Activated CD4-positive, CD25-positive, alpha-beta regulatory T cell (primary cell): ENCODE measurements around the gene ZNF107.
"Not testable (repeated sequence)": the region's sequence is repeated elsewhere in the genome, so short reads cannot be mapped to it uniquely, and the experiment has no call there.

ENCODE experiments used
- DNase-seq, 4 experiments: peaks; one replicate each; lab custom pipeline; 2025; lab: John Stamatoyannopoulos, UW

ZNF107 gene

DNA sequence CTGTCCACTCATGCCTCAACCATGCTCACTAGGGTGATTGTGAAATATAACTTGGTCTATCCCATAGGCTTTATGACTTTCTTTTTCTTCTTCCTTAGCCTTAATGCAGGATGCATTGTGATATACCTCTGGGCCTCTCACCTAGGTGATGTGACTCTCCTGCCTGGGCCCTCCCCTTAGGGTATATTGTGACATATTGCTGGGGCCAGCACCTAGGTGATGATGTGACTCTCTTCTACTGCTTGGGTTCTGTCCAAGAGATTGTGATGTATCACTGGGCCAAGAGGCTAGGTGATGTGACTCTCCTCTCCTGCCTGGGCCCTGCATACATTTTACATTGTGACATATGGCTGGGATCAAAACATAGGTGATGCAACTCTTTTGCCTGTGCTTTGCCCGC is 14.7 kb upstream of the ZNF107 start:
- DNase-seq, result no peak

GRCh38 chr7:64651632-64652165 is 14.2 kb upstream of the ZNF107 start:
- no peak for DNase-seq

GRCh38 chr7:64653721-64654401 is 12.1 kb upstream of the ZNF107 start:
- no peak for DNase-seq

DNA sequence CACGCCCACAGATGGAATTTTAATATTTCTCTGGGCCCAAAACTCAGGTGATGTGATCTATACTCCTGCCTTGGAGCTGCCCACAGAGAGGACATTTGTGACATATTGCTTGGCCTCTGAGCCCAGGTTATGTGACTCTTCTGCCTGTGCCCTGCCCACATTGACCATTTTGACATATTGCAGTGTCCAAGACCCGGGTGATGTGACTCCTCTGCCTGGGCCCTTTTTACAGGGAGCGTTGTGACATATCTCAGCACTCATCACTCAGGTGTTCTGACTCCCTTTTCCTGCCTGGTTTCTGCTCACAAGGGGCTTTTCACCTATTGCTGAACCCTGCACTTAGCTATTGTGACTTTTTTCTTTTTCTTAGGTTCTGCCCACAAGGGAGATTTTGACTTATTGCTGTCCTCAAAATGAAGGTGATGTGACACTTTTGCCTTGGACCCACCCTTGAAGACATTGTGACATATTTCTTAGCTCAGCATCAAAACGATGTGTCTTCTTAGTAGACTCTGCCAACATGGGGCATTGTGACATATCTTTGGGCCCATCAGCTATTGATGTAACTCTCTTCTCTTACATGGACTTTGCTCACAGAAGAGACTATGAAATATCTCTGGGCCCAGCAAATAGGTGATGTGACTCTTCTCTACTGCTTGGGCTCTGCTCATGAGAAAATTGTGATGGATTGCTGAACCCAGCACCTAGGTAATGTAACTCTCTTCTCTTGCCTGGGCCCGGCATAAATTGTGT is 11.0 kb upstream of the ZNF107 start:
- DNase-seq, result no peak

GRCh38 chr7:64655811-64656210 is 10.1 kb upstream of the ZNF107 start:
- DNase-seq, result no peak

- DNase-seq, result no peak
These were observed 9.4 kb upstream of the ZNF107 start for GRCh38 chr7:64656489-64656888.

DNA sequence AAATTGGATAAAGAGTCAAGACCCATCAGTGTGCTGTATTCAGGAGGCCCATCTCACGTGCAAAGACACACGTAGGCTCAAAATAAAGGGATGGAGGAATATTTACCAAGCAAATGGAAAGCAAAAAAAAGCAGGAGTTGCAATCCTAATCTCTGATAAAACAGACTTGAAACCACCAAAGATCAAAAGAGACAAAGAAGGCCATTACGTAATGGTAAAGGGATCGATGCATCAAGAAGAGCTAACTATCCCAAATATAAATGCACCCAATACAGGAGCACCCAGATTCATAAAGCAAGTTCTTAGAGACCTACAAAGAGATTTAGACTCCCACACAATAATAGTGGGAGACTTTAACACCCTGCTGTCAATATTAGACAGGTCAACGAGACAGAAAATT is 3.8 kb upstream of the ZNF107 start:
- not testable (repeated sequence) for DNase-seq

DNA sequence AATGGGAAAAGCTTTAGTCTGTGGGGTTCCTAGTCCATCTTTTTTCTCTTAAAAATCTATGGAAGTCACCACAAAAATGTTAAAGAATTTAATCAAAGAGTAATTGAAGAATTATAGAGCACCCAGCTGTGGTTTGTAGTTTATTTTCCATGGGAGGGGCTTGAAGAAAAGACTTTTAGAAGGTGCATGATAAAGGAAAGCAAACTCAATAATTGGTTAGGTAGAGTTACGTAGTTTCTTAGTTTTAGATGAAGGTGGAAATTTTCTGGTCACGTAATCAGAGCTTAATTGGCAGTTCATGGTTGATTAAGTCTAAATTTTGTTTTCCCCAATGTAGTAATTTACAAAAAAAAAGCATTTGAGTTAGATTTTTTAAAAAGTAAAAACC is 724 bp downstream of the ZNF107 start:
- DNase-seq, result no peak

DNA sequence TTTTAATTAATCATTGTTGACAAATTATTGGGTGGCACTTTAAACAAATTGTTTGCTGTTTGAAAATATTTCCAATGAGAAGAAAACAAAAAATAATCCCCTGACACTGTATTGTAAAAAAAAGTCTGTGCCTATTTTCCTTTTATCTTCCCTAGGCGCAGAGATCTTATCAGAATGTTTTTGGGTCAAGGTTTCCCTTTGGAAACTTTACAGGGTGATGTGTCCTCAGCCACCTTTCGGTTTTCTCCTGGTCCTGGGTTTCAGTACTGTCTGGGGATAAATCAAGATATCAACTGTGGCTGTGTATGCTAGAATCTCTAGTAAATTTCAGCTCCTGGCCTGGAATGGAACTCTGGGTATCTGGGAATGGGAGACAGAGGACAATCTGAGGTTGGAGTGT is 1.4 kb downstream of the ZNF107 start:
- DNase-seq, result no peak

DNA sequence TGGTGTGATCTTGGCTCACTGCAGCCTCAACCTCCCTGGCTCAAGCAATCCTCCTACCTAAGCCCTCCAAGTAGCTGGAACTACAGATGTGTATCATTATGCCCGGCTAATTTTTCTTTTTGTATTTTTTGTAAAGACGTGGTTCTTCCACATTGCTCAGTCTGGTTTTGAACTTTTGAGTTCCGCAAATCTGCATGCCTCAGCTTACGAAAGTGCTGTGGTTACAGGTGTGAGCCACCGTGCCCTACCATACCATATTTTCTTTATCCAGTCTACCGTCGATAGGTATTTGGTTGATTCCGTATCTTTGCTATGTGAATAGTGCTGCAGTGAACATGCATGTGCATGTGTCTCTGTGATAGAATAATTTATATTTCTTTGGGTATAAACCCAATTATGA is 6.5 kb downstream of the ZNF107 start:
- no peak for DNase-seq

GRCh38 chr7:64685091-64685490 is 19.2 kb downstream of the ZNF107 start:
- DNase-seq, result no peak

DNA sequence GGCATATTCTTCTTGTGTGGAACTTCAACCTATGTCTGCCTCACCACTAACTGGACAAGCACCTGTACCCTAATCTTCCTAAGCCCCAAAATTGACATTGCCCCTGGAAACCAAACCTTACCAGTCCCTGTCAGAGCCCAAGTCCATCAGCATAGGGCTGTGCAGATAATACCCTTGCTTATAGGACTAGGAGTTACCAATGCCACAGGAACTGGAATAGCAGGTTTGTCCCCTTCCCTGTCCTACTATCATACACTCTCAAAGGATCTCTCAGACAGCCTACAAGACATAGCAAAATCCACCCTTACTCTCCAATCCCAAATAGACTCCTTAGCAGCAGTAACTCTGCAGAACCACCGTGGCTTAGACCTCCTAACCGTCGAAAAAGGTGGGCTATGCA is 19.8 kb downstream of the ZNF107 start:
- no peak for DNase-seq

DNA sequence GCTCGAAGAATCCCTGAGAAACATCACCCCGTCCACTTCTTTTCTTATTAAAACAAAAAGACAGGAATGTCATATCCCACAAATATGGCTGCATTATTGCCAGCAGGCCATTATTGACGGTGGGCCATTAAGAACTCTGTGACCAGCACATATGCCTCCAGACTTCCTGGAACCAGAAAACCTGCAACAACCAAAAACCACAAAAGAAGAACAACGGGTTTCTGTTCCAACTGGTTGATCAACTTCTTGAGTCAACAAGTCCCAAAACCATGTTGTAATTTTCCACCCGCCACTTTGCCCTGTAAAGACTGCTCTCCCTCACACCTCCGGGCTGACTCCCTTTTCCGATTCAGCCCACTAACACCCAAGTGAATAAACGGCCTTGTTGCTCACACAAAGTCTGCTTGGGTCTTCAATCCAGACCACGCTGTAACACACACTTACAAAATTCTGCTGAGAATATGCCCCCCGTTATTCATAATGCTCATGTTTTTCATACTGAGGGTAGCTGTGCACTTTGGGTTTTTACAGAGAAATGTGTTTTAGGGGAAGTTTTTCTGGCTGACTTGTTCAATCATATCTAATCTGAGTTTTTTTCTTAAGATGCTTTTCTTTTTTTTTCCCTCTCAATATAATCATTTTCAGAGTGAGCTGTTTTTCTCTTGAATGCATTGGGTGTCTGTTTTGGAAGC is 20.7 kb downstream of the ZNF107 start:
- DNase-seq, result no peak

- DNase-seq, result no peak
These were observed 21.3 kb downstream of the ZNF107 start for GRCh38 chr7:64687249-64687648.

- no peak for DNase-seq
These were observed 23.1 kb downstream of the ZNF107 start for GRCh38 chr7:64688988-64689387.

- DNase-seq, result no peak
These were observed 25.9 kb downstream of the ZNF107 start for GRCh38 chr7:64691831-64692230.

- DNase-seq, result not testable (repeated sequence)
These were observed 31.9 kb downstream of the ZNF107 start for GRCh38 chr7:64697863-64698262.

DNA sequence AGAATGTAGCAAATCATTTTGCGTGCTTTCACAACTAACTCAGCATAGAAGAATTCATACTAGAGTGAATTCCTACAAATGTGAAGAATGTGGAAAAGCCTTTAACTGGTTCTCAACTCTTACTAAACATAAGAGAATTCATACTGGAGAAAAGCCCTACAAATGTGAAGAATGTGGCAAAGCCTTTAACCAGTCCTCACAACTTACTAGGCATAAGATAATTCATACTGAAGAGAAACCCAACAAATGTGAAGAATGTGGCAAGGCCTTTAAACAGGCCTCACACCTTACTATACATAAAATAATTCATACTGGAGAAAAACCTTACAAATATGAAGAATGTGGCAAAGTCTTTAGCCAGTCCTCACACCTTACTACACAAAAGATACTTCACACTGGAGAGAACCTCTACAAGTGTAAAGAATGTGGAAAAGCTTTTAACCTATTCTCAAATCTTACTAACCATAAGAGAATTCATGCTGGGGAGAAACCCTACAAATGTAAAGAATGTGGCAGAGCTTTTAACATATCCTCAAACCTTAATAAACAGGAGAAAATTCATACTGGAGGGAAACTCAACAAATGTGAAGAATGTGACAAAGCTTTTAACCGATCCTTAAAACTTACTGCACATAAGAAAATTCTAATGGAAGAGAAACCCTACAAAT is 40.8 kb downstream of the ZNF107 start:
- no peak for DNase-seq

GRCh38 chr7:64717896-64718295 is 52.0 kb downstream of the ZNF107 start:
- not testable (repeated sequence) for DNase-seq

GRCh38 chr7:64729089-64729848 is 63.3 kb downstream of the ZNF107 start:
- no peak for DNase-seq

- no peak for DNase-seq
These were observed 67.8 kb downstream of the ZNF107 start for GRCh38 chr7:64733550-64734240.
